A549 treated with CORT108297 at 1 μM for 4 hours (cell line): ENCODE measurements around the gene PRSS3. TPM values are rescaled to one million over a fixed set of nuclear protein-coding genes. Genes with fewer than 3 reads are reported as not detected.

ENCODE experiments used
- total RNA-seq: library from RNA; stranded (reverse); fragments of 200-300 nt; extraction: Qiagen RNA extraction; gene quantifications from 5 replicates; pipeline ENCODE4 v1.2.3, GENCODE V29; 2022

PRSS3 gene
- 13.0 to 15.2 TPM (median 14.7 TPM) in 5 replicates for total RNA-seq

GRCh38 chr9:33795281-33795680, at the start of gene PRSS3:
PRSS3 (plus strand) TSS chr9:33795561; CDS start chr9:33795574, 13 bp downstream.

GRCh38 chr9:33816327-33817252, 21.2 kb downstream of the PRSS3 start, which contains the start of gene UBE2R2:
UBE2R2 (plus strand) TSS chr9:33817160; CDS start chr9:33817758, 598 bp downstream.

Other genes with a start within 250 kb of the PRSS3 start
- gene UBE2R2, start 21.6 kb downstream of the PRSS3 start, total RNA-seq: 44.1 to 47.1 TPM (median 46.0 TPM) in 5 replicates